Mucosa of rectum (tissue), 2 donors: Measurements from ENCODE around the gene SATL1.

Experiments
- H3K27ac ChIP-seq, 2 donors: one replicate each; pipeline ENCODE4 v1.7.0; 2013; ENCODE audit warnings: inconsistent platforms in 2 of 2, low read depth in 2 of 2, low read length in 2 of 2
- H3K27me3 ChIP-seq, 2 donors: one replicate each; pipeline ENCODE4 v1.7.0; 2013; ENCODE audit warnings: low read length in 2 of 2; ENCODE audit not compliant: control insufficient read depth in 2 of 2, insufficient read depth in 2 of 2
- H3K36me3 ChIP-seq, 2 donors: one replicate each; pipeline ENCODE4 v1.7.0; 2013; ENCODE audit warnings: low read length in 2 of 2; ENCODE audit not compliant: control insufficient read depth in 2 of 2, insufficient read depth in 2 of 2
- H3K4me1 ChIP-seq, 2 donors: one replicate each; pipeline ENCODE4 v1.7.0; 2013; ENCODE audit warnings: low read length in 2 of 2, mild to moderate bottlenecking in 1 of 2; ENCODE audit not compliant: control insufficient read depth in 2 of 2, insufficient read depth in 2 of 2
- H3K4me3 ChIP-seq, 2 donors: one replicate each; pipeline ENCODE4 v1.7.0; 2013; ENCODE audit warnings: low read length in 2 of 2
- H3K9ac ChIP-seq, 2 donors: one replicate each; pipeline ENCODE4 v1.7.0; 2013; ENCODE audit warnings: low read length in 2 of 2, low read depth in 1 of 2, mild to moderate bottlenecking in 1 of 2
- H3K9me3 ChIP-seq, 2 donors: one replicate each; pipeline ENCODE4 v1.7.0; 2013; ENCODE audit warnings: low read length in 2 of 2; ENCODE audit not compliant: control insufficient read depth in 2 of 2
- donor health status: healthy.
- donor health status: Normal muscosa, but diverticular disease.

The SATL1 gene

DNA sequence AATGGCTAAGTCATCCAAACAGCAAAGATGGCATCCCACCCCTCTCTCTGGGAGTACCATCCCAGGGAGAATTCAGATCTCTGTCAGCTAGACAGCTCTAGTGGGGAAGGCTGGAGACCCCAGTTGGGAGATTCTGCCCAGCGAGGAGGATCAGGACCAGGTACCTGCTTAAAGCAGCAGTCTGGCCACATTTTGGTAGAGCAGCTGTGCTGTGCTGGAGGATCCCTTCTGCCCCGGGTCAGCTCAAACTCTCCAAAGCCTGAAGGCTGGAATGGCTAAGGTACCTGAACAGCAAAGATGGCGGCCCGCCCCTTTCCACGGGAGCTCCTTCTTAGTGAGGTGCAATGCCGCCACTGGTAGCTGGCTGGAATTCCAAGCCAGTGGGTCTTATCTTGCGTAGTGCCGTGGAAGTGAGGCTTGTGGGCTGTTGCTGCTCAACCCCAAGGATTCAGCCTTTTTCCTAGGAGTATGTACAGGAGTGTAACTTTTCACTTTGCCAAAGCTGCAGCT, 40.1 kb downstream of the SATL1 start:
- H3K9ac ChIP-seq = no peak overlapping the region
- no peaks in the 10 kb centered on the region for H3K27me3 ChIP-seq
- no peak overlapping the region for H3K27ac ChIP-seq
- no peaks in the 10 kb centered on the region for H3K36me3 ChIP-seq
- no peaks in the 10 kb centered on the region for H3K4me1 ChIP-seq
- no peaks in the 10 kb centered on the region for H3K9me3 ChIP-seq
- H3K4me3 ChIP-seq = no peak overlapping the region

DNA sequence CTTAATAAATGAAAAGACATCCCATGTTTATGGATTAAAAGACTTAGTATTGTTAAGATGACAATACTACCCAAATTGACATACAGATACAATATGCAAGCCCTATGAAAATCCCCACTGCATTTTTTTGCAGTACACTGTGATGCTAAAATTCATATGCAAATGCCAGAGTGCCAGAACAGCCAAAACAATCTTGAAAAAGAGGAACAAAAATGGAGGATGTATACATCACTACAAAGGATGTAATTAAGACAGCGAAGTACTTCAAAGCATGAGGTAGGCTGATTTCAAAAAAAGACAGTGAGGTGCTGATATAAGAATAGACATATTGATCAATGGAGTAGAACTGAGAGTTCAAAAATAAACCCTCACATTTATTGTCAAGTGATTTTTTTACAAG, 47.3 kb downstream of the SATL1 start:
- Histone ChIP-seq H3K4me1 (no peaks in the 10 kb centered on the region), H3K9ac (no peak overlapping the region), H3K27ac (no peak overlapping the region), H3K36me3 (no peaks in the 10 kb centered on the region), H3K27me3 (no peaks in the 10 kb centered on the region), H3K9me3 (no peaks in the 10 kb centered on the region), H3K4me3 (no peak overlapping the region)

DNA sequence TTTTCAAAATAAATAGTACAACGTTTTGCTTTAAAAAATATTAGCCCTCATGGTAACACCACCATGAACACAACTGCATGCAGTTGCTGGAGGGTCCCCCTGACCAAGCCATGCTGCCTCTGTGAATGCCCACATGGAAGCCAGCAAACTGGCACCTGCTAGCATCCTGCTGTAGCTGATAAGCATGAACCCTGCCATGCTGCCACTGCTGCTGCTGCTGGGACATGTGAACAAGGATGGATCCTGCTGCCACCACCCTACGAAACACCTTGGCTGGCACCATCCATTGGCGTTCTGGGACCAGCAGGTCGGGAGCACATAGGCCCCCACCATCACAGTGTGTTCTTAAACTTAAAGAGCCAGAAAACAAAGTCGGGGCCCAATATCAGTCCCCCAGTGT, 83.9 kb downstream of the SATL1 start:
- Histone ChIP-seq H3K4me3 (no peak overlapping the region), H3K27me3 (no peaks in the 10 kb centered on the region), H3K27ac (no peak overlapping the region), H3K4me1 (no peaks in the 10 kb centered on the region), H3K36me3 (no peaks in the 10 kb centered on the region), H3K9me3 (no peaks in the 10 kb centered on the region), H3K9ac (no peak overlapping the region)

DNA sequence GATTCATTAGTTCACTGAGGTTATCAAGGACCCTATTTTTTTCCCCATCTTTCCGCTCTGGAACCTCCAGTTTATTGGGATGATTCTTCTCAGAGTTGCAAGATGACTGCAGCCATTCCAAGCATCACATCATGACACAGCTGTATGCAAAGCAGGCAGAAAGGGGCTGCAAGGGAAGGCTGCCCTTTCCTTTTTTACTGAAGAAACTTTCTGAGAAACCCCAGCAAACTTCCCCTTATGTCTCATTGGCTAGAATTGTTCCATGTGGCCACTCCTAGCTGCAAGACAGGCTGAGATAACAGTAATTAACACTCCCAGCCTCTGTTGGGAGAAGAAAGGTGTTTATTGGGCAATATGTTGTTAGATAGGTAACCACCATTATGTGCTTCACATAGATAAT, 102.6 kb downstream of the SATL1 start:
- Histone ChIP-seq H3K4me3 (no peak overlapping the region), H3K36me3 (no peaks in the 10 kb centered on the region), H3K9ac (no peak overlapping the region), H3K4me1 (no peaks in the 10 kb centered on the region), H3K27ac (no peak overlapping the region), H3K9me3 (no peaks in the 10 kb centered on the region), H3K27me3 (peaks cover 0 to 2% of the 10 kb centered on the region in 2 donors)

DNA sequence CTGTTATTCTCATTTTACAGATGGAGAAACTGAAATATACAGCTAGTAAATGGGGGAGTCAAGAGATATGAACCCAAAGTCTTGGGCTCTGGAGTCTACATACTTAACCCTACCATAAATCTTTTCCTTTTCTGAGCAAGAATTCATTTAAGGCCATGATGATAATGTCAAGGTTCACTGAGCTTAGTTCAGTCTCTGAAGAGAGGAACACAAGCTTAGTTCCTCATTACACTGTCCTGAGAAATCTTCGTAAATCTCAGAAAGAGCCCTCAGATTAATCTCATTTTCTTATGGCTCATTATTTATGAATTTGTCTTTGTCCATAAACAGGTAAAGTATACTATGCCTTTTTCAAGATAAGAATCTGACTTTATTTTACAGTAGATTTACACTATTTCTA, 104.2 kb downstream of the SATL1 start:
- H3K27ac ChIP-seq = no peak overlapping the region
- peaks cover 0 to 2% of the 10 kb centered on the region in 2 donors for H3K27me3 ChIP-seq
- H3K4me1 ChIP-seq = no peaks in the 10 kb centered on the region
- H3K9me3 ChIP-seq = no peaks in the 10 kb centered on the region
- H3K4me3 ChIP-seq = no peak overlapping the region
- no peak overlapping the region for H3K9ac ChIP-seq
- H3K36me3 ChIP-seq = no peaks in the 10 kb centered on the region

DNA sequence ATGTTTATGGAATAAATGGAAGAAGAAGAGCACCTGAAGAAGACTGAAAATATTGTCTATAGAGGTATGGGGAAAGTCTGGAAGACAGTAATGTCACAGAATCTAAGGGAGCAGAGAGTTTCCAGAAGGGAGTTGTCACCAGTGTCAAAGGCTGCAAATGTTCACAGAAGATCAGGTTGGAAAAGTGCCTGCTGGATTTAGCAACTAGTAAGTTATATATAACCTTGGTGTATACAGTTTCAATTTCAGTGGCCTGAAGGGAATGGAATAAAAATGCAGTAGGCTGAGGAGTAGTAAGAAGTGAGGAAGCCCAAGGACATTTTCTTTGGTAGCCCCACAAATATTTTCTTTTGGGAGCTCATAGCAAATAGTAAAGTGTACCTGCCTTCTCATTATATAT, 107.2 kb downstream of the SATL1 start:
- Histone ChIP-seq H3K4me3 (no peak overlapping the region), H3K9ac (no peak overlapping the region), H3K27me3 (peaks cover 0 to 2% of the 10 kb centered on the region in 2 donors), H3K4me1 (no peaks in the 10 kb centered on the region), H3K36me3 (no peaks in the 10 kb centered on the region), H3K27ac (no peak overlapping the region), H3K9me3 (no peaks in the 10 kb centered on the region)

DNA sequence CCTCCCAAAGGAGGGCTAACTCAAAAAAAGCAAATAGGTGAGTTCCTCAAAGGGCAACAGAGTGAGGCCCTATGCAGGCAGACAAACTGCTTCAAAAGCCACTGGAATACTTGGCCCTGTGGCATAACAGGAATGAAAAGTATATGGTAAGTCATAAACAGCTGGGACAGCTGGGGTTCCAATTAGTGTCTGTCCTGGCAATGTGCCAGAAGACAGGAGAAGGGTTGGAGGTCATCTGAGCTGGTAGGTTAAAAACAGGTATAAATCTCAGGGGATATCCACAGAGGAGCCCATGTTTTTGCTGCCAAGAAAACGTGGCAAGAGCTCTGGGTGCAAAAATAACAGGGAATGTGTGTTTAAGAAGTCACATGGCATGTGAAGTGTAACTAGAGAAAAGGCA, 128.3 kb downstream of the SATL1 start:
- H3K27me3 ChIP-seq = no peaks in the 10 kb centered on the region
- no peaks in the 10 kb centered on the region for H3K36me3 ChIP-seq
- H3K27ac ChIP-seq = no peak overlapping the region
- peaks cover 2 to 3% of the 10 kb centered on the region in 2 donors for H3K4me1 ChIP-seq
- no peak overlapping the region for H3K9ac ChIP-seq
- H3K9me3 ChIP-seq = no peaks in the 10 kb centered on the region
- no peak overlapping the region for H3K4me3 ChIP-seq

DNA sequence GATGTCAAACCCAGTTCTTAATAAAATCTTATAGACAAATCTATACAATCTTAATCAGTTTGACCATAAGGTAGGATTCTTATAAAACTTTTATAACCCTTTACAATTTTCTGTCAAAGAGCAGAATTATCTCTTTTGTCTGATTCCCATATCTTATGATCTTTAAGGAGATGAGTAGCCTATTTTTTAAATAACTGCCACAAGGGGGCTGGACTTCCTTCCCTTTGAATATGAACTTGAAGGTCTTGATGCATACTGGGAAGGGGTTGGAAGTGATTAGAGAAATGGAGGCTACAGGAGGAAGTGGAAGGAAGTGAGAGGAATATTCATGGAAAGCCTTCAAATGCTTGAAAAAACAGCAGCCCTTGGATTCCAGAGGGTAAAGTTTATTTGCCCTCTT, 128.8 kb downstream of the SATL1 start:
- H3K9ac ChIP-seq = no peak overlapping the region
- H3K36me3 ChIP-seq = no peaks in the 10 kb centered on the region
- H3K4me1 ChIP-seq = peaks cover 2 to 3% of the 10 kb centered on the region in 2 donors
- no peaks in the 10 kb centered on the region for H3K9me3 ChIP-seq
- no peak overlapping the region for H3K27ac ChIP-seq
- H3K27me3 ChIP-seq = no peaks in the 10 kb centered on the region
- H3K4me3 ChIP-seq = no peak overlapping the region

DNA sequence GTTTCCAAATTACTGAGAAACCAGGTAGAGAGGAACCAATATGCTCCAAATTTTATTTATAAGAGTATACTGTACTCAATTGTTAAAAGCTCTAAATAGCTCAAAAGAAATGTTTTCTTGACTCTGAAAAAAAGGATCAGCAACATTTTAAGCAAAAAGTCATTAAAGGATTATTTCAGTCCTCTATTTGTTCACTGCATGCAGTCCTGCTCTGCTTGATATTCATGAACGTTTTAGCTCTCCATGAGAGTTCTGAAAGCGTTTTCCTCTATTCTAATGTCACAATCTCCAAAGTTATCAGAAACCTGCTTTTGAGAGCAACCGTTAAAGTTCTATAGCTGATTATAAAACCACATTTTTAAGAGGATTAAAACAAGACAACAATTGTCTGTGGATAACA, 129.4 kb downstream of the SATL1 start:
- H3K27me3 ChIP-seq = no peaks in the 10 kb centered on the region
- H3K4me3 ChIP-seq = no peak overlapping the region
- H3K27ac ChIP-seq = no peak overlapping the region
- no peaks in the 10 kb centered on the region for H3K9me3 ChIP-seq
- H3K4me1 ChIP-seq = peaks cover 2 to 3% of the 10 kb centered on the region in 2 donors
- no peaks in the 10 kb centered on the region for H3K36me3 ChIP-seq
- no peak overlapping the region for H3K9ac ChIP-seq

DNA sequence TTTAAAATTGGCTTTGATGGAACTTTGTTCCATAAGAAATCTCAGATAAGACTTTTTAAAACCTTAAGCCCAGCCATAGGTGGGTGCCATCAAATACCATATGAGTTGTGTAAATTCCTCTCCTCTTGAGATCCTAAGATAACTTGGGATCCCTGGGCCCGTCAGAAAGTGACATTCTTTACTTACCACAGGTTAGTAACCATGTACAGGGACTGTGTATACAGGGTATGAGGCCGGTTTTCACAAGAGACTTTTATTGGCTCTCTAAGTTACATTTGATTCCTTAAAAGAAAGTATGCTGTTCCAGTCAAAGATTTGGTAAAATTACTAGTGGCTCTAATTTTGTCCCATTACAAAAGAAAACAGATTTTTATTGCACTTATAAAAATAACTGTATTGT, 129.8 kb downstream of the SATL1 start:
- no peaks in the 10 kb centered on the region for H3K36me3 ChIP-seq
- H3K27ac ChIP-seq = no peak overlapping the region
- H3K4me3 ChIP-seq = no peak overlapping the region
- peaks cover 2 to 3% of the 10 kb centered on the region in 2 donors for H3K4me1 ChIP-seq
- no peak overlapping the region for H3K9ac ChIP-seq
- H3K9me3 ChIP-seq = no peaks in the 10 kb centered on the region
- H3K27me3 ChIP-seq = no peaks in the 10 kb centered on the region

DNA sequence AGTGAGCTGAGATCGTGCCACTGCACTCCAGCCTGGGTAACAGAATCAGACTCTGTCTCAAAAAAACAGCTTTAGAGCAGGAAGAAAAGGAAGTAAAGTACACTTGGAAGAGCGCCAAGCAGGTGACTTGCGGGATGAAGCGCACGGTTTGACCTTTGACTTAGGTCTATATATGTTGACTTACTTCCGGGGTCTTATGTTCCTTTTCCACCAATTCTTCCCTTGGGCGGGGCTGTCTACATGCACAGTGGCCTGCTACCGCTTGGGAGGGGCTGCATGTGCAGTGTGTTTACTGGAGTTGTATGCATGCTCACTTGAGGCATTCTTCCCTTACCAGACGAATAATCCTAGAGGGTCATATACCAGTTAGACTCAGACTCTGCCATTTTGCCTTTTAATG, 131.3 kb downstream of the SATL1 start:
- Histone ChIP-seq H3K9ac (no peak overlapping the region), H3K36me3 (no peaks in the 10 kb centered on the region), H3K9me3 (no peaks in the 10 kb centered on the region), H3K4me3 (no peak overlapping the region), H3K27ac (no peak overlapping the region), H3K4me1 (peaks cover 2 to 3% of the 10 kb centered on the region in 2 donors), H3K27me3 (peaks cover 0 to 3% of the 10 kb centered on the region in 2 donors)
